H1 (cell line): ENCODE results near the gene SLC22A15. TPM values are rescaled to one million over a fixed set of nuclear protein-coding genes. Genes with fewer than 3 reads are reported as not detected.

Source experiments
- CTCF ChIA-PET: fragments of 300-600 bp; sonication (Branson Sonifier 250); formaldehyde crosslinking; loops from one replicate; lab custom pipeline; 2021; ENCODE audit not compliant: partially characterized antibody; lab: Charles Lee
- POLR2A ChIA-PET: fragments of 300-600 bp; sonication (Branson Sonifier 250); formaldehyde crosslinking; loops from one replicate; lab custom pipeline; 2021; ENCODE audit warnings: inconsistent platforms; ENCODE audit not compliant: partially characterized antibody; lab: Charles Lee
- DNase-seq, 2 experiments: peaks; one replicate each; pipeline versions ENCODE4 v3.0.0 to v3.0.0-alpha.2; 2010 to 2022; ENCODE audit warnings: low spot score in 2 of 2, low read depth in 1 of 2, mixed read lengths in 1 of 2
- FAIRE-seq: peaks from 2 replicates; lab custom pipeline; 2011; peaks lifted over from hg19 to GRCh38; lab: Jason Lieb, UNC
- H2AFZ ChIP-seq: 2 replicates; pipeline ENCODE4 v1.8.1; 2012; ENCODE audit warnings: low read length, inconsistent platforms
- H2AK5ac ChIP-seq: 2 replicates; pipeline ENCODE4 v1.6.1; 2013; ENCODE audit warnings: low read depth, low read length
- H2BK120ac ChIP-seq: replicated peaks from 2 replicates; pipeline ENCODE3; 2013; ENCODE audit warnings: low read depth, low read length, inconsistent platforms
- H2BK12ac ChIP-seq: 2 replicates; pipeline ENCODE4 v1.6.1; 2013; ENCODE audit warnings: low read depth, low read length
- H2BK15ac ChIP-seq: 2 replicates; pipeline ENCODE4 v1.6.1; 2013; ENCODE audit warnings: low read length
- H2BK20ac ChIP-seq: 2 replicates; pipeline ENCODE4 v1.6.1; 2013; ENCODE audit warnings: low read length
- H2BK5ac ChIP-seq: 2 replicates; pipeline ENCODE4 v1.6.1; 2013; ENCODE audit warnings: low read depth, low read length
- H3K14ac ChIP-seq: 2 replicates; pipeline ENCODE4 v1.6.1; 2013; ENCODE audit warnings: inconsistent platforms; ENCODE audit not compliant: insufficient read length
- H3K18ac ChIP-seq: 2 replicates; pipeline ENCODE4 v1.6.1; 2013; ENCODE audit warnings: low read length; ENCODE audit errors: extremely low read depth
- H3K23ac ChIP-seq: 2 replicates; pipeline ENCODE4 v1.6.1; 2013; ENCODE audit warnings: inconsistent platforms; ENCODE audit not compliant: insufficient read length
- H3K23me2 ChIP-seq: 2 replicates; pipeline ENCODE4 v1.6.1; 2013; ENCODE audit warnings: low read depth, low read length
- H3K27ac ChIP-seq: 2 replicates; pipeline ENCODE4 v1.6.1; 2011; ENCODE audit warnings: low read depth, low read length, inconsistent platforms
- H3K27me3 ChIP-seq, 4 experiments: replicated peaks in 1 of 4; 1 replicate in 1 of 4; 2 replicates in 3 of 4; pipeline versions ENCODE4 v1.6.1 to v1.8.1; 2011 to 2013; ENCODE audit warnings: low read length in 3 of 4, mild to moderate bottlenecking in 3 of 4, inconsistent platforms in 2 of 4, mixed read lengths in 2 of 4, moderate library complexity in 1 of 4; ENCODE audit not compliant: control insufficient read depth in 3 of 4, insufficient read depth in 3 of 4; ENCODE audit errors: extremely low read depth in 1 of 4
- H3K36me3 ChIP-seq, 4 experiments: 2 replicates each; pipeline versions ENCODE4 v1.6.1 to v1.8.1; 2011 to 2013; ENCODE audit warnings: mild to moderate bottlenecking in 4 of 4, low read length in 3 of 4, moderate library complexity in 2 of 4, control low read depth in 1 of 4, inconsistent platforms in 1 of 4; ENCODE audit not compliant: insufficient read depth in 4 of 4, control insufficient read depth in 2 of 4
- H3K4ac ChIP-seq: replicated peaks from 2 replicates; pipeline ENCODE3; 2013; ENCODE audit warnings: low read length, low read depth, mixed read lengths, inconsistent platforms; ENCODE audit not compliant: insufficient read length
- H3K4me1 ChIP-seq, 4 experiments: replicated peaks in 1 of 4; 1 replicate in 1 of 4; 2 replicates in 3 of 4; pipeline versions ENCODE4 v1.6.1 to v1.8.1; 2011 to 2013; ENCODE audit warnings: low read length in 3 of 4, inconsistent platforms in 2 of 4, mixed read lengths in 1 of 4; ENCODE audit not compliant: insufficient read depth in 4 of 4, control insufficient read depth in 3 of 4
- H3K4me2 ChIP-seq, 2 experiments: 2 replicates each; pipeline versions ENCODE4 v1.6.1 to v1.8.1; 2011 to 2013; ENCODE audit warnings: low read depth in 2 of 2, low read length in 2 of 2, control low read depth in 1 of 2, inconsistent platforms in 1 of 2, mild to moderate bottlenecking in 1 of 2; ENCODE audit not compliant: insufficient read depth in 1 of 2
- H3K4me3 ChIP-seq, 4 experiments: fragments of 200-600, 300-600 bp in 1 of 4; sonication (generic), shearing (Covaris generic), sonication (Bioruptor Twin) in 1 of 4; 2 replicates each; pipeline versions ENCODE4 v1.5.1 to v1.8.1; 2011 to 2016; ENCODE audit warnings: low read length in 4 of 4, low read depth in 3 of 4, control low read depth in 2 of 4, inconsistent platforms in 2 of 4, mild to moderate bottlenecking in 2 of 4, mixed read lengths in 1 of 4, moderate library complexity in 1 of 4; ENCODE audit not compliant: insufficient read depth in 2 of 4; ENCODE audit errors: extremely low read depth in 1 of 4
- H3K56ac ChIP-seq: replicated peaks from 2 replicates; pipeline ENCODE3; 2013; ENCODE audit warnings: low read depth, mild to moderate bottlenecking, mixed read lengths, low read length, inconsistent platforms; ENCODE audit not compliant: insufficient read length
- H3K79me1 ChIP-seq: 2 replicates; pipeline ENCODE4 v1.6.1; 2013; ENCODE audit warnings: low read depth, low read length, control low read depth
- H3K79me2 ChIP-seq, 2 experiments: 2 replicates each; pipeline versions ENCODE4 v1.6.1 to v1.8.1; 2012 to 2013; ENCODE audit warnings: low read length in 2 of 2, mild to moderate bottlenecking in 2 of 2, inconsistent platforms in 1 of 2; ENCODE audit not compliant: insufficient read depth in 2 of 2, control insufficient read depth in 1 of 2
- H3K9ac ChIP-seq, 4 experiments: replicated peaks in 1 of 4; 1 replicate in 1 of 4; 2 replicates in 3 of 4; pipeline versions ENCODE4 v1.6.1 to v1.8.1; 2011 to 2013; ENCODE audit warnings: low read depth in 3 of 4, low read length in 3 of 4, control low read depth in 2 of 4, mild to moderate bottlenecking in 2 of 4, moderate library complexity in 2 of 4, inconsistent platforms in 1 of 4; ENCODE audit errors: extremely low read depth in 1 of 4
- H3K9me3 ChIP-seq, 2 experiments: 2 replicates each; pipeline versions ENCODE4 v1.6.1 to v1.8.1; 2012 to 2013; ENCODE audit warnings: mild to moderate bottlenecking in 2 of 2, moderate library complexity in 2 of 2, control low read depth in 1 of 2, inconsistent platforms in 1 of 2, low read depth in 1 of 2, low read length in 1 of 2, mixed read lengths in 1 of 2; ENCODE audit not compliant: insufficient read depth in 2 of 2
- H4K20me1 ChIP-seq, 2 experiments: replicated peaks in 1 of 2; 2 replicates each; pipeline versions ENCODE3 to v1.8.1; 2011 to 2013; ENCODE audit warnings: inconsistent platforms in 2 of 2, low read length in 2 of 2, mild to moderate bottlenecking in 1 of 2; ENCODE audit not compliant: insufficient read depth in 2 of 2, control insufficient read depth in 1 of 2
- H4K5ac ChIP-seq: 2 replicates; pipeline ENCODE4 v1.6.1; 2013; ENCODE audit warnings: low read length, low read depth, mixed read lengths, inconsistent platforms; ENCODE audit not compliant: insufficient read length
- H4K8ac ChIP-seq: 2 replicates; pipeline ENCODE4 v1.8.0; 2013; ENCODE audit warnings: mild to moderate bottlenecking, moderate library complexity, low read length, inconsistent platforms; ENCODE audit not compliant: insufficient read depth; ENCODE audit errors: extremely low read depth
- H4K91ac ChIP-seq: replicated peaks from 2 replicates; pipeline ENCODE3; 2013; ENCODE audit warnings: low read length, mixed read lengths, inconsistent platforms; ENCODE audit not compliant: insufficient read length
- ASH2L ChIP-seq: fragments of 200-600, 300-600 bp; sonication (generic); IDR thresholded peaks from one replicate; pipeline ENCODE4 v1.7.1; 2017; ENCODE audit warnings: low read length
- ATF3 ChIP-seq: IDR thresholded peaks from 2 replicates; pipeline ENCODE4 v1.6.1; 2011; ENCODE audit warnings: low read depth, mild to moderate bottlenecking, low read length; ENCODE audit not compliant: insufficient read depth
- FOSL1 ChIP-seq: IDR thresholded peaks from 2 replicates; pipeline ENCODE4 v1.6.1; 2011; ENCODE audit warnings: mild to moderate bottlenecking, low read depth, low read length, moderate library complexity; ENCODE audit not compliant: insufficient read depth
- GABPA ChIP-seq: IDR thresholded peaks from 2 replicates; pipeline ENCODE4 v1.6.1; 2011; ENCODE audit warnings: mild to moderate bottlenecking, low read length, moderate library complexity, borderline replicate concordance; ENCODE audit not compliant: insufficient read depth
- HDAC6 ChIP-seq: IDR thresholded peaks from one replicate; pipeline ENCODE4 v1.7.1; 2012; ENCODE audit warnings: low read depth, mild to moderate bottlenecking, inconsistent platforms, low read length, moderate library complexity
- JUN ChIP-seq: IDR thresholded peaks from 2 replicates; pipeline ENCODE4 v1.6.1; 2011; ENCODE audit warnings: low read depth, mild to moderate bottlenecking, improper control_type of control experiment, low read length
- NRF1 ChIP-seq: IDR thresholded peaks from 2 replicates; pipeline ENCODE4 v1.6.1; 2011; ENCODE audit warnings: mild to moderate bottlenecking, low read depth, low read length, improper control_type of control experiment
- RFX5 ChIP-seq: IDR thresholded peaks from 2 replicates; pipeline ENCODE4 v1.6.1; 2011; ENCODE audit warnings: low read depth, low read length, improper control_type of control experiment, borderline replicate concordance
- SAP30 ChIP-seq: fragments of 300-600 bp; sonication (generic); IDR thresholded peaks from 2 replicates; pipeline ENCODE4 v1.7.1; 2012; ENCODE audit warnings: low read length, moderate library complexity, mild to moderate bottlenecking, inconsistent platforms; ENCODE audit not compliant: insufficient read depth, insufficient replicate concordance
- SUZ12 ChIP-seq: fragments of 200-600 bp; sonication (generic); IDR thresholded peaks from 2 replicates; pipeline ENCODE4 v1.6.1; 2012; ENCODE audit warnings: mild to moderate bottlenecking, inconsistent platforms, low read length, moderate library complexity, mixed read lengths
- TAF1 ChIP-seq: IDR thresholded peaks from 2 replicates; pipeline ENCODE4 v1.6.1; 2011; ENCODE audit warnings: mild to moderate bottlenecking, low read depth, low read length
- WGBS, 2 experiments: shearing (Covaris generic) in 1 of 2; methylation state at CpG; one replicate each; pipeline versions ENCODE4 v1.1.6 to v1.1.7; 2013 to 2015; ENCODE audit warnings: low lambda C conversion rate in 2 of 2, mixed read lengths in 2 of 2, inconsistent platforms in 1 of 2, low coverage in 1 of 2, missing lambda C conversion rate in 1 of 2; ENCODE audit not compliant: insufficient replicate concordance in 2 of 2, insufficient coverage in 1 of 2, insufficient read length in 1 of 2; ENCODE audit errors: extremely low coverage in 1 of 2, missing lambda C conversion rate in 1 of 2; 5-methylcytosine and 5-hydroxymethylcytosine counted together
- polyA plus RNA-seq, 7 experiments: library from polyadenylated mRNA; depleted of rRNA in 3 of 7; stranded (reverse) in 5 of 7; unstranded in 2 of 7; fragments of >200 nt in 5 of 7; fragments of 200-250 nt in 2 of 7; gene quantifications; 1 replicate in 5 of 7; 2 replicates in 1 of 7; 4 replicates in 1 of 7; pipeline versions ENCODE4 v1.2.1 to v1.2.3, GENCODE V29; 2011 to 2013; ENCODE audit warnings: missing spikeins in 2 of 7, mixed read lengths in 2 of 7
- total RNA-seq: library from RNA; stranded (reverse); fragmentation: NEBNext Ultra II Directional; extraction: Animal tissue kit (Norgen Biotek cat#: 25700); gene quantifications from 2 replicates; pipeline ENCODE4 v1.2.1, GENCODE V29; 2021
- TF ChIP-seq, protein P1 (sequence below): IDR thresholded peaks from 2 replicates; pipeline ENCODE4 v1.6.1; 2012; ENCODE audit warnings: inconsistent platforms

The SLC22A15 gene
- total and polyA plus RNA-seq, 2 of the 8 experiments (the other 6 are each of a cell fraction or from before 2014, with no cell fraction given): 3.2 to 3.3 TPM

- H3K9me3 ChIP-seq: 0 out of 4 replicates have a peak, but pooled peaks cover 0 to 4% of the 10 kb centered on the region in 2 experiments
- CTCF ChIA-PET: no interaction called here
- H3K36me3 ChIP-seq: no peaks in the 10 kb centered on the region
- H2BK120ac ChIP-seq: no peak overlapping the region
- H2BK5ac ChIP-seq: no peak overlapping the region
- H2BK12ac ChIP-seq: no peak overlapping the region
- no peaks in the 10 kb centered on the region for H4K20me1 ChIP-seq
- H2AK5ac ChIP-seq: no peak overlapping the region
- H3K4me3 ChIP-seq: no peak overlapping the region
- no peak overlapping the region for H3K23ac ChIP-seq
- no peaks in the 10 kb centered on the region for H3K23me2 ChIP-seq
- H3K79me2 ChIP-seq: no peaks in the 10 kb centered on the region
- H4K5ac ChIP-seq: no peak overlapping the region
- POLR2A ChIA-PET: no interaction called here
- H3K18ac ChIP-seq: no peak overlapping the region
- H3K9ac ChIP-seq: no peak overlapping the region
- WGBS, 2 experiments: 63% methylated on average over 3 of the region's 3 CpGs; no CpG with 5 or more reads in 1 of the 2 experiments
- no peak for FAIRE-seq
- H2BK20ac ChIP-seq: no peak overlapping the region
- no peak for DNase-seq
- no peak overlapping the region for H3K56ac ChIP-seq
- H3K4ac ChIP-seq: no peak overlapping the region
- H3K4me1 ChIP-seq: no peaks in the 10 kb centered on the region
- H4K8ac ChIP-seq: no peak overlapping the region
- H3K79me1 ChIP-seq: no peaks in the 10 kb centered on the region
- no peak overlapping the region for H2BK15ac ChIP-seq
- no peak overlapping the region for H3K4me2 ChIP-seq
- no peaks in the 10 kb centered on the region for H3K27me3 ChIP-seq
- H2AFZ ChIP-seq: no peak overlapping the region
- H3K27ac ChIP-seq: no peak overlapping the region
- H4K91ac ChIP-seq: no peak overlapping the region
- H3K14ac ChIP-seq: no peak overlapping the region
- TF ChIP-seq JUN: no peak
- TF ChIP-seq NRF1: no peak
- no peak for TF ChIP-seq SUZ12
- TF ChIP-seq ASH2L: no peak
- no peak for TF ChIP-seq FOSL1
- no peak for TF ChIP-seq ATF3
- no peak for TF ChIP-seq TAF1
- TF ChIP-seq SAP30: no peak
- no peak for TF ChIP-seq GABPA
- no peak for TF ChIP-seq HDAC6
- TF ChIP-seq RFX5: no peak
- TF ChIP-seq, protein P1, sequence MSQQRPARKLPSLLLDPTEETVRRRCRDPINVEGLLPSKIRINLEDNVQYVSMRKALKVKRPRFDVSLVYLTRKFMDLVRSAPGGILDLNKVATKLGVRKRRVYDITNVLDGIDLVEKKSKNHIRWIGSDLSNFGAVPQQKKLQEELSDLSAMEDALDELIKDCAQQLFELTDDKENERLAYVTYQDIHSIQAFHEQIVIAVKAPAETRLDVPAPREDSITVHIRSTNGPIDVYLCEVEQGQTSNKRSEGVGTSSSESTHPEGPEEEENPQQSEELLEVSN: no peak
Observed at GRCh38 chr1:116092752-116093489, 116.6 kb downstream of the SLC22A15 start.
